HG03565 (cell line): ENCODE results near the gene SLC25A21.
"Not testable (repeated sequence)": the region's sequence is repeated elsewhere in the genome, so short reads cannot be mapped to it uniquely, and the experiment has no call there.

Experiments used
- ATAC-seq: cut with Tn5 transposase; IDR thresholded peaks from one replicate; pipeline ENCODE4 v1.9.1; 2021; ENCODE audit warnings: mild to moderate bottlenecking, moderate library complexity; ENCODE audit not compliant: unreplicated experiment

The SLC25A21 gene

DNA sequence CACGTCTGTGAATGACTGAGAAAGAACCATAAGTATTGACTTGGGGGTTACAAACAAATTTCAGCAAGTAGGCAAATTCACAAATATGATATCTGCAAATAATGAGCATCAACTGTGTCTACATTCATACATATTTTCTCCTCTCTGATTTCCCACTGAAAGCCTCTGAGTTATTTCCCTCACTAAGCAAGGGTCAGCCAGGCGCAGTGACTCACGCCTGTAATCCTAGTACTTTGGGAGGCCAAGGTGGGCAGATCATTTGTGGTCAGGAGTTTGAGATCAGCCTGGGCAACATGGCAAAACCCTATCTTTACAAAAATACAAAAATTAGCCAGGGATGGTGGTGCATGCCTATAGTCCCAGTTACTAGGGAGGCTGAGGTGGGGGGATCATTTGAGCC, 80.8 kb downstream of the SLC25A21 start:
- no peak for ATAC-seq

DNA sequence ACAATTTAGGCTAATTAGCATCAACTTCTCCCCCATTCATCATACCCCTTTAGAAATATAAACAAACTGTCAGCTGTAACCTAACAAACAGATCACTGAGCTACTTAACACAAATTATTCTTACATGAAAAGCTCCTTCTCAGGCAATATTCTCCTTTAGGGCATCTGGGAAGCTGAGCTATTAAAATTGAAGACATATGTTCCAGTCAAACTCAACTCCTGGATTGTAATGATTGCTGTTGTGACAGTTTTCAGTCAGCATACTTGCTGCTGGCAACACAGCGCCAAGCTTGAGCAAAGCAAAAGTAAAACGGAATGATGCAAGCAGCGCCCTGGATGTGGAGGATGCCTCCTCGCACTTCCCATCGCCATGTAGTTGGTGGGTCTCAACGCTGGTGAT, 82.4 kb downstream of the SLC25A21 start:
- no peak for ATAC-seq

DNA sequence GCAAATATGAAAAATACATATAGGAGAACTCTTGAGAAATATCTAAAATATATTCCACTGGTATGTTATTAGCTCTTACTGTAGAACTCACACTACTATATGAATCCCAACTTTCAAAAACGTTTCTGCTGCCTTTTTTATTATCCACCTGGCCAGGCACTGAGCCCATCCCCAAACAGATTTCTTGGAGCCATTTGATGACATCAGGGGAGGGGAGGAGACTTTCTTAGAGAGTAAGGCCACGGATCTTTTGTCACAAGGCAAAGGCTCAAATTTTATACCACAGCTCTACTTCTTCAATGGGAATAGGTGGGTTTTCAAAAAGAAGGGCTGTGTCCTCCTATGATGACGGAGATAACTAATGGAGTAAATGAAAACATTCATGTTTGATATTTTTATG, 83.0 kb downstream of the SLC25A21 start:
- ATAC-seq, result no peak

DNA sequence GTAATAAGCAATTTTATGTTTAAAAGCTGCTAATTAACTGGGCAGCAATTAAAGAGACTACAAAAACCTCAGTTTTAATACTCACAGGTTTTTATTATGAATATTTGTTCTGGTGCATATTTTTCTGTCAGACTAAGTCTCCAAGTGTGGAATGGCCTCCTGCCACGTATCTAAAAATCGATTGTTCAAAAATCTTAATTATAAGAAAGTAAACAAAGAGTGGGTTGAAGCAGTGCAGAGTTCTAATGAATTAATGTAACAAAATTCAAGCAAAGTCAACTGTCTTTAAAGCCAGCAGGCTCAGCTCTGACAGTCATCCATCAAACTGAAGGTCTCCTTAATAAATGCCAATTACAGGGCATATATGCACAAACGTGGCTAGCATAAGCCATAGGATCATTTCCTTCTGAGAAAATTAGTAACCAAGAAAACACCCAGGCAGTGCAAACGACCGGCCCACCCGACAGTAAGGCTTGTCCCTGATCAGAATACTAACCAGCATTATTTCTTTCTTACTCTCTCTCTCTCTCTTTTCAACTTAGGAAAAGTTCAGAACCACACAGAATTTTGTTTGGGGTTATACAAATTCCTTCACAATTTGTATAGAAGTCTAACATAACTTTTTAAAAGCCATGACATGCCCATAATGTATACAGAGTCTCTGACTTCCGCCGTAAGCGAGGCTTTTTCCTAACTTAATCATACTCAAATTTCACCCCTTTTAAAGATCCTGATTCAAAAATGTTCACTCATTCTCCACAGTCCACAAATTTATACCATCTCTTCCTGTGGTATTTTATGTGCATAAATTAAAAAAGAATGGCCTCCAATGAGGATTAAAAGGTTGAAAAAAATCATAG, 83.8 kb downstream of the SLC25A21 start:
- ATAC-seq, result no peak

DNA sequence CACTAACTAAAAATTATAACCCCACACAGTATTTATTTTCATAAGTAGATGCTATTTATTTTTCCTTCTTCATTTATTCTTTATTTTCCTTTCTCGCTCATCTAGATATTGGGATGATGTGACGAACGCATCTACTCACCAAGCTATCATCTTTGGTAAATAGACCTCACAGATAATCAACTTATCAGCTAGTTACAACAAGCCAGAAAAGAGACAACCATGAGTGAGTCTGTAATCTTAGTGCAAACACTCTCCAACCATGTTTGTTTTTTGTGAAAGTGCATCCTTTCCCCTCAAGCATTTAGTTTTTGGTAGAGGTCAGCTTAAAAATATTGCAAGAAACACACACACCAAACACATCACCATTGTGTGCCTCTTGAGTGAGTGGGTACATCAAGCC, 84.9 kb downstream of the SLC25A21 start:
- ATAC-seq, result no peak

DNA sequence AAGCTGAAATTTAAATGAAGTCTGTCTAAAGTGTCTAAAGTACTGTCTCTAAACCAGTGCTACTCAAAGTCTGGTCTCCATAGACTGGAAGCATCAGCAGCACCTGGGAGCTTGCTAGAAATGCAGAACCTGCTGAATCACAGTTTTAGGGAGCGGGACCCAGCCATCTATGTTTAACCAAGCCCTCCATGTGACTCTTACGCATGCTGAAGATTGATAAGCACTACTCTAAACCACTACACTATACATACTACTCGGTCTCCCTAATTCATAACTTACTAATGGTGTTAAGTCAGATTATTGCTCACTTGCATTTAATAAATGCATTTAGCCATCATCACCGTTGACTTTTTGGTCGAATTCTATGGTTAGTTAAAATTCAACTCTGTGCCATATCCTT, 88.8 kb downstream of the SLC25A21 start:
- no peak for ATAC-seq

DNA sequence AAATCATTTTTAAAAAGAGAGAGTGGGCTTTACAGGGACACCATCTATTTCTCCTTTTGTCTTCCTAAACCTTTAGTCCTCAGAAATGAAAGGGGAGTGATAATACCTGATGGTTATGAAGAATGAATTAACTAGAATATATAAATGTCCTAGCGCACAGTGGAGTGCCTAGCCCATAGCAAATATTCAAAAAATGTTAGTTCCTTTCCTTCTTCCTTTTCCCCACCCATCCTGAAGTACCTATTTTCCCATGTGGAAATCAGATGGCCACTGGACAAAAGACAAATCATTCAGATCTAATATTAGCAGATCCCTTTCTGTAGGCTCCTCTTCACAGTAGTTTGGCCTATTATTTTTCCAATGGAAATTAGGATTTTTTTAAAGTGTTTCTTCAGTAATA, 90.0 kb downstream of the SLC25A21 start:
- no peak for ATAC-seq

DNA sequence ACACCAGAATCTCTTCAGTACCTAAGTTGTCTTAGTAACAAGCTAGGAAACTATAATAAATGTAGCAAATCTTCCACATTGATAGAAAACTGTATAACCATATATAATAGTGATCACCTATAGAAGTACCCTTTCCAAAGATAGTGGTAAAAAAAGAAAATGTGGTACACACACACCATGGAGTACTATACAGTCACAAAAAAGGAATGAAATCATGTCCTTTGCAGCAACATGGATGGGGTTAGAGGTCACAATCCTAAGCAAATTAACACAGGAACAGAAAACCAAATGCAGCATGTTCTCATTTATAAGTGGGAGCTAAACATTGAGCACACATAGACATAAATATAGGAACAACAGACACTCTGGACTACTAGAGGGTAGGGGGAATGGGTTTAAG, 90.5 kb downstream of the SLC25A21 start:
- ATAC-seq, result no peak

DNA sequence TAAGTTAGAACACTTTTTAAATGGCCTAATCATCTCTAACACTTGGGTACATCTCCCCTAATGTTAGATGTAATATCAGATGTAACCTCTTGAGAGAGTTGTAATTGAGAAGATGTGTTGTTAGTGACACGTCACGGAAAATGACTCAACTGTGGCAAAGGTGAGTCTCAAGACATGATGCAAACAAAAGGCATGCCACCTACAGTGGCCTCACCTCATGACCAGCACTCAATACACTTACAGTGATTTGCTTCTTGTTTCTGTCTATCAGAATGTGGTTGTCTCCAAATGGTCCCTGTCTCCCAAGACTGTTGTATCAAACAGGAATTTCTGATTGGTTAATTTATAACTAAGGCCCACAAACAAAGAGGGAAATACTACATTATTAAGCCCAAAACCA, 91.2 kb downstream of the SLC25A21 start:
- no peak for ATAC-seq

DNA sequence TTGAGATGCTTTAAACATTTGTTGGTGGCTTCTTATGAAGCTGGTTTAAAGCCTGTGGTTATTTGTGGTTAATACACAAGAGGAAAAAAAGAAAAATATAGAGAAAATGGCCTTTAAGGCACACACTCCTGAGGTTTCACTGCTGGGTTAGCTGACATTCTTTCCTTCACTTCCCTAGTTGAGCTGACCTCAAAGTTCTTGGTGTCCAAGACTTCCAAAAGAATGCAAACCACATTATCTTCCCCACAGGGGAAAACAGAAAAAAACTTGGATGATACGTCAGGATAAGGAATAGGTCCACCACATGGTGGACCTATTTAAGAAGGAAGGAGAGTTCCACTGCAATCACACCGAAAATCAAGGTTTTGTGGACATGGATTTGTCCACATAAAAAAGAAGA, 94.3 kb downstream of the SLC25A21 start:
- ATAC-seq, result no peak

DNA sequence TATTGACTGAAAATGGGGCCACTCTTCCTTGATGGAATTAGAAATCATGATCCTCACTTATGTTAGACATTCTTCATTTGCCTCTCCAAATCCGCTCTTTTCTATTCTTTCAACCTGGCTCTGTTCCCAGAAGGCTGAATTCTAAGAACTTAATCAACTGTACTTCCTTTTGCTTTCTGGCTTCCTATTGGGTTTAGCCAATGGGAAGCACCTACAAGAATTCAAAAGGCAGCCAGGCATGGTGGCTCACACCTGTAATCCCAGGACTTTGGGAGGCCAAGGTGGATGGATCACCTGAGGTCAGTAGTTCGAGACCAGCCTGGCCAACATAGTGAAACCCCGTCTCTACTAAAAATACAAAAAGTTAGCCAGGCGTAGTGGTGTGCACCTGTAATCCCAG, 98.1 kb downstream of the SLC25A21 start:
- ATAC-seq, result not testable (repeated sequence)

DNA sequence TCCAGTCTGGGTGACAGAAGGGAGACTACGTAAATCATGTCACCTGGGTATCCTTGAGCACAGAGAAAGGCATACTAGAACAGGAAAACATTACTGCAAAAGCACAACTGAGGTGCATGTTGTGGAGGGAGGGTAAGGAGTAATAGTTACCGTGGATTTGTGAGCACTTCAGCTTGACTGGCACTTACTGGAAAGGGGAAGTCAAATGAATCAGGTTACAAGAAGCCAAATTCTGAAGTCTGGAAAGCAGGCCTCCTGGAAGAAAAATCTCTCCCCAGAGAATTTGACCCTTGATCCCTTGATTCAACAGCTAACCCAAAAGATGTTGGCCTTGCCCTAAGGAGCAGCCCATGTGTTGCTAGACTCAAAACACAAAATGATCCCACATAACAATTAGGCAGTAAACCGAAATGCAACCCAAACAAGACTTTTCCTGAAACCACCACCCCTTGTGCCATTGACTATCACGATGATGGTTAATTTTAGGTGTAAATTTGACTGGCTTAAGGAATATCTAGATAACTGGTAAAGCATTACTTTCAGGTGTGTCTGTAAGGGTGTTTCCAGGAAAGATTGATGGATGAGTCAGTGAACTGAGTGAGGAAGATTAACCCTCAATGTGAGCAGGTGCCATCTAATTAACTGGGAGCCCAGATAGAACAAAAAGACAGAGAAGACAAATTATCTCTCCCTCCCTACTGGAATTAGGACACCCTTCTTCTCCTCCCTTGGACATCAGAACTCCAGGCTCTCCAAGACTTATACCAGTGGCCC, 108.8 kb downstream of the SLC25A21 start:
- no peak for ATAC-seq

DNA sequence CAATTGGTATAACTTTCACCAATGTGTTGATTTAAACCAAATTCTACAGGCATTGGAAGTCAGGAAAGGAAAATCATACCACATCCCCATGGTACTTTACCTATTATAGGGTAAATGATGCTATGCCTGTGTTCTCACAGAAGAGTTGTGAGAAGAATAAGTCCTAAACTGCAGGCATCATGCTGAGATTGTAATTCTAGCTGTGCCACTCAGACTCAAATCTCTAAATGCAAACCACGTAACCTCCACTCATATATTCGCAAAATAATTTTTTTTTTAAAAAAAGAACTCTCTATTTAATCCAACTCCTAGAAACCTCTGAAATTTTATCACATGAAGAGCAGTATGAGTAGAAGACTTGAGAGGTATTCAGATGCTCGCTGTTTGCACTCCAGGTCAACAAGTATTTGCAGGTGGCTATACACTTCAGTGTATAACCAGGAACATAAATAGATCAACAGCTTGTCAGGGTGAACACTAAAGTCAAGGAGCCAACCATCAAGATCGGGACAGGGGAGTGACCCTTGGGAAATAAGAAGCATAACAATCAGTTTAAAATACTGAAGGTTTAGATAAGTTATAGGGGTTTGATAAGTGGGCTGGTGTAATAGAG, 110.1 kb downstream of the SLC25A21 start:
- ATAC-seq, result no peak

DNA sequence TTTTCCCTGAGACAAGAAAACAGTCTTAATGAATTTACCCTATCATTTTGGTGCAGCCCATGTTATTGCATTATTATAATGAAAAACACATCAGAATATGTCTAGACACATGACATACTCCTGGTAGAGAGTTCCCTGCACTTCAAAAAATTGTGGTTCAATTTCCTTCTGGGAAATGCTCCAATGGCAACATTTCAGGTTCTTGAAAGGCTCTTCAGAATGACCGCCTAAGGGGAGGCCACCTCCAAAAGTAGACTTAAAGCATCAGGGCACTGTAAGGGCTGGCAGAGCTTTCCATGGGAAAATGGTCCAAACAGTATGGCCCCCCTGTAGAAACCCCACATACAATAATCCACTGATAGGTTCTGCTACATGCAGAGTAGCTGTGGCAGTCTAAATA, 110.7 kb downstream of the SLC25A21 start:
- no peak for ATAC-seq

DNA sequence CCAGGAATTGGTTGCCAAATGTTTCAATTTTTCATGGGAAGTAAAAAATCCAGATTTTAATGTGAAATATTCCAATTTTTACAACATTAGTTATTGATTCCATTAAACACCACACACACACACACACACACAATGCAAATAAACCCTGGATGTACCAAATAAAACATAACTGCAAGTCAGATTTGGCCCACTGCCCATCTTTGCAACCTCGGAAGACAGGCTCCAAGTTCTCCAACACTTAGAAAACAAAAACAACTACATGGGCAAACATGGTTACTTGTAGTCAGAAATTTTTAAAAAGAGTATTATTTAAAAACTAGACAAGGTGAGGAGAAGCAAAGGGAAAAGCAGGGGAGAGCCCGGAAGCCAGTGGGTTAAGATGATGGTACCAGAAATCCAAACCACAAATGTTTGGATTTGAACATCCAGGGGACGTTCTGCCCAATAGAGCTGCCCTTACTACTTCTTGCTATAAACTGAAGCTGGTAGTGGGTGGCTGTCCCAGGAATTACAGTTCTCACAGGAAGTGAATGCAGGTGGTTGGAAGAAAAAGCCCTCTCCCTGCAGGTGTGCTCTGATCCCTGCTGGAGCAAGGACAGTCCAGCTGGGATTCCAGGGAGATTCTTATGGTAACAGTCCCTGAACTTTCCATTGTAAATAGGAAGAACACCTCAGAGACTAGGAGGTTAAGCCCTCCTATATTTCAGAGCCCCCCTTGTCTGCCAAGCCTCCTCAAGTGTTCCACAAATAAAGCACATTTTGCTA, 111.7 kb downstream of the SLC25A21 start:
- no peak for ATAC-seq

DNA sequence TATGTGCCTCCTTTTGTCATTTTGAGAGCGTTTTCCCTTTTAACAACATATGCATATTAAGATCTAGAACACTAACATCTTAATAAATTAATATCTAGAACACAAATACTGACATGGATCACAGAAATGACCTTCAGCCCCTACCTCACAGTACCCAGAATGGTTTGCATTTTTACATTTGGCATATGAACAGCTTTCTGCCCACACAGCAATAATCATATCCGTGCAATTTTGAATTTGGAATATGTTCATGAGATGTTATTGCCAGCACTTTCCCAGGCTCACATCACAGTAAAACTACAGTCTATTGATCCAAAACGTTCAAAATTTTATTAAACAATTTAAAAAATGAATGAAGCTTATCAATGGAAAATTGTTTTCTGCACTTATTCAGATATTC, 114.6 kb downstream of the SLC25A21 start:
- no peak for ATAC-seq

DNA sequence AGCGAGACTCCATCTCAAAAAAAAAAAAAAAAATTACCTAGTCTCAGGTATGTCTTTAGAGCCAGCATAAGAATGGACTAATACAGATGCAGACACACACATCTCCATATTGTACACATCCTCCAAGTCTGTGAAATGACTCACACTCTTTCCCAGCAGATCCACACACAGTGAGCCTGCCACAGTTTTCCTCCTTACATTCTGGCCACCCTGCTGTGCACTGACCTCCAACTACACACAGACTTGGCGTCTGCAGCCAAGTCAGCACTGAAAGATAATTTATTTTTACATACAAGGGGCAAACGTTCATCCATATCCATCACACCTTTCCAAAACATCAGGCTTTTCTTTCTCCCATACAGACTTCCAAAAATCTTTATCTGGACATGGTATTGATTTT, 115.9 kb downstream of the SLC25A21 start:
- no peak for ATAC-seq

DNA sequence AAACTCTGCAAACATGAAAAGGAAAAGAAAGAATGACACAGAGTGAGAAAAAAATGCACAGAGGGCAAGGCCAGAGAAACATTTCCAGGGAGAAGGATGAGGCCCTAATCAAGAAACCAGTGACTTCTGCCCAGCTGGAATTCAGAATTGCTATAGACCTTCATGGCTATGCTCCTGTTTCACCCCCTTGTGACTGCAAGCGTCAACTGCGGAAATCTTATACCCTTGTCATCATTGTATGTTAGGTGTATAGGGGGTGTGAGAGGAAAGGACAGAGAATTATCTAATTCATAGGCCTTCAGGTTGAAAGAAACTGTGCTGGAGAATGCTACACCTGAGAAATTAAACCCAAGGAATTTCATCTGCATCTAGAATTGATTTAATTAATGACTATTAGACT, 117.5 kb downstream of the SLC25A21 start:
- no peak for ATAC-seq

DNA sequence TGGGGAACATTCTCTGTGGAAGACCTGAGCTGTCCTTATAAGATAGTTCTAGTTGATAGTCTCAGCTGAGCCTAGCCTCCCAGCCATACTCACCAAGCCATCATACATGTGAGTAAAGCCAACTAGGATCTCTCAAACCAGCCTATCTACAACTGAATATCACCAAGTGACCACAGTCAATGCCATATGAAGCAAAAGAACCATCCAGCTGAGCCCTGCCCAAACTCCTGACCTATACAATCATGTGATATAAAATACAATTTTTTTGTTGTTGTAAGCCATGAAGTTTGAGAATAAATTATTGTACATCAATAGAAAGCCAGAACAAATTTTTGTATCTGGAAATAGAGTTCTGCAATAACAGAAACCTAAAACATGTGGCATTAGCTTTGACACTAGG, 118.3 kb downstream of the SLC25A21 start:
- ATAC-seq, result no peak

DNA sequence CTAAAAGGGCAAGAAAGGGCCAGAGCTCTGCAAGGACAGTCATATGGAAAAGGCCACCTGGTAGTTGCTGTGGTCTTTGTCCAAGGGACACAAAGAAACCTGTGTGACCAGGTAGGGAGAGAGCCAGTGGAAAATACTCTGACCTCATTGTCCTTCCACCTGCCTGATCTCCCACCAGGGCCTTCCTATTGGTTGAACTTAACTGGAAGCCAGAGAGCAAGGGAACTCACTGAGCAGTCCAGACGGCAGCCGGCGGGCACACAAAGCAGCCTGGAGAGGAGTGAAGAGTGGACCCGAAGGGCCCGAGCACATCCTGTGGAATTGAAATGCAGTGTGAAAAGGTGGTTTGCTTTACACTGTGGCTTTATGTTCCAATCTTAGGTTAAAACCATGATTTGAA, 120.7 kb downstream of the SLC25A21 start:
- no peak for ATAC-seq

DNA sequence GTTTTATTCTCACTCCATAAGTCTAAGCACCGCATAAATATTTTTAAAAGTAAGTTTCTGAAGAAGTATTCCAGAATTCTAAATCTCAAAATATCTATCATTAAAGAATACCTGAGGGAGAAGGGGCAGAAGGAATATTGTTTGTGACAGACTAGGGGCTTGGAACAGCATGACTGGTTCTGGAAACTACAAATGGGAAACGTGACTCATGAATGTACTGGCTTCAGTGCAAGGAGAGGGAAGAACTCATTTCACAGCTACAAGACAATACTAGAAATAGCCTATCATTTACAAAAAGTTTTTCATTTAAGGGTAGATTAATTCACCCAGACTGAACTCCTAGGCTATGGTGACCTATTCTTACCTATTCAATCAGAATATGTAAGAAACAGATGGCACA, 121.3 kb downstream of the SLC25A21 start:
- no peak for ATAC-seq
